ENCODE results near the gene NTM. TPM values are rescaled to one million over a fixed set of nuclear protein-coding genes. Genes with fewer than 3 reads are reported as not detected.

Gene NTM
- total RNA-seq, 1 donor = 52.2 TPM

- DNase-seq (ENCODE audit: low read depth) = peak; percentile 65
- no peak overlapping the region for H3K4me3 ChIP-seq (ENCODE audit: low read depth, low read length)
- no peak for TF ChIP-seq CTCF (IDR thresholded peaks at IDR 0.05; ENCODE audit: insufficient read depth, low read length)
These were observed 554.2 kb downstream of the NTM start for GRCh38 chr11:131924457-131925201.

- H3K4me3 ChIP-seq (ENCODE audit: low read depth, low read length) = no peak overlapping the region
- no peak for DNase-seq (ENCODE audit: low read depth)
- no peak for TF ChIP-seq CTCF (IDR thresholded peaks at IDR 0.05; ENCODE audit: insufficient read depth, low read length)
These were observed 555.4 kb downstream of the NTM start for GRCh38 chr11:131925829-131926228.

GRCh38 chr11:131928992-131929391 is 558.6 kb downstream of the NTM start:
- H3K4me3 ChIP-seq (ENCODE audit: low read depth, low read length) = no peak overlapping the region
- no peak for TF ChIP-seq CTCF (IDR thresholded peaks at IDR 0.05; ENCODE audit: insufficient read depth, low read length)
- DNase-seq (ENCODE audit: low read depth) = no peak

GRCh38 chr11:131932584-131933325 is 562.3 kb downstream of the NTM start:
- TF ChIP-seq CTCF (IDR thresholded peaks at IDR 0.05; ENCODE audit: insufficient read depth, low read length) = no peak
- no peak for DNase-seq (ENCODE audit: low read depth)

GRCh38 chr11:131934006-131934405 is 563.6 kb downstream of the NTM start:
- TF ChIP-seq CTCF (IDR thresholded peaks at IDR 0.05; ENCODE audit: insufficient read depth, low read length) = no peak
- H3K4me3 ChIP-seq (ENCODE audit: low read depth, low read length) = no peak overlapping the region
- DNase-seq (ENCODE audit: low read depth) = no peak

More at GRCh38 chr11:131932584-131933325, 562.3 kb downstream of the NTM start:
- no peak overlapping the region for H3K4me3 ChIP-seq (ENCODE audit: low read depth, low read length)

GRCh38 chr11:131938351-131938751 is 567.9 kb downstream of the NTM start:
- DNase-seq (ENCODE audit: low read depth) = no peak
- no peak for TF ChIP-seq CTCF (IDR thresholded peaks at IDR 0.05; ENCODE audit: insufficient read depth, low read length)
- no peak overlapping the region for H3K4me3 ChIP-seq (ENCODE audit: low read depth, low read length)

All from fibroblast of the aortic adventitia (primary cell).